PC-3 (cell line): Measurements from ENCODE around the gene TMCC3. TPM values are rescaled to one million over a fixed set of nuclear protein-coding genes. Genes with fewer than 3 reads are reported as not detected.
A peak's percentile ranks its signal among the peaks of the same experiment; 100 is the strongest.

Experiments used
- ATAC-seq: fragments of 200-7000 bp; cut with Tn5 transposase; 2 replicates; pipeline ENCODE4 v1.9.1; 2020; ENCODE audit warnings: mild to moderate bottlenecking, moderate library complexity
- BruUV-seq: library from RNA; stranded (reverse); fragments of 400-500 nt; replicated peaks from 2 replicates; lab custom pipeline; 2021; lab: Mats Ljungman, UMichigan
- CTCF ChIA-PET: fragments of 300-600 bp; sonication (Branson Sonifier 250); formaldehyde crosslinking; loops from one replicate; lab custom pipeline; 2022; ENCODE audit warnings: antibody characterized with exemption; lab: Charles Lee
- POLR2A ChIA-PET: fragments of 300-600 bp; sonication (Branson Sonifier 250); formaldehyde crosslinking; loops from one replicate; lab custom pipeline; 2022; ENCODE audit warnings: antibody characterized with exemption; ENCODE audit not compliant: unreplicated experiment; lab: Charles Lee
- DNase-seq: peaks from one replicate; pipeline ENCODE4 v3.0.0-alpha.2; 2015
- H2AFZ ChIP-seq: fragments of 300-600 bp; sonication (generic); 2 replicates; pipeline ENCODE4 v1.6.0; 2016; ENCODE audit warnings: antibody characterized with exemption, low read length
- H3F3A ChIP-seq: fragments of 300-600 bp; sonication (generic); one replicate; pipeline ENCODE4 v1.6.0; 2017; ENCODE audit warnings: antibody characterized with exemption, low read length, control low read depth, mild to moderate bottlenecking; ENCODE audit not compliant: unreplicated experiment
- H3K27ac ChIP-seq: fragments of 300-600 bp; sonication (generic); 2 replicates; pipeline ENCODE4 v1.5.1; 2016; ENCODE audit warnings: mild to moderate bottlenecking, low read length
- H3K27me3 ChIP-seq: fragments of 300-600 bp; sonication (generic); 2 replicates; pipeline ENCODE4 v1.6.1; 2016; ENCODE audit warnings: low read length, mixed read lengths
- H3K36me3 ChIP-seq: fragments of 300-600 bp; sonication (generic); 2 replicates; pipeline ENCODE4 v1.6.1; 2016; ENCODE audit warnings: low read depth, mixed run types, low read length, mixed read lengths
- H3K4me1 ChIP-seq: fragments of 300-600 bp; sonication (generic); 2 replicates; pipeline ENCODE4 v1.5.1; 2016; ENCODE audit warnings: low read length; ENCODE audit not compliant: insufficient read depth
- H3K4me2 ChIP-seq: fragments of 300-600 bp; sonication (generic); 2 replicates; pipeline ENCODE4 v1.6.0; 2016; ENCODE audit warnings: low read length
- H3K4me3 ChIP-seq: fragments of 300-600 bp; sonication (generic); 2 replicates; pipeline ENCODE4 v1.5.1; 2016; ENCODE audit warnings: mild to moderate bottlenecking, low read length, mixed read lengths
- H3K79me2 ChIP-seq: fragments of 300-600 bp; sonication (generic); 2 replicates; pipeline ENCODE4 v1.6.1; 2017; ENCODE audit warnings: low read length, mixed read lengths
- H3K9ac ChIP-seq: fragments of 300-600 bp; sonication (generic); 2 replicates; pipeline ENCODE4 v1.6.0; 2016; ENCODE audit warnings: mild to moderate bottlenecking, low read length
- H3K9me2 ChIP-seq: fragments of 300-600 bp; sonication (generic); replicated peaks from 2 replicates; pipeline ENCODE4 v1.6.1; 2016; ENCODE audit warnings: mixed run types, low read length, mixed read lengths
- H3K9me3 ChIP-seq: fragments of 300-600 bp; sonication (generic); 2 replicates; pipeline ENCODE4 v1.6.1; 2016; ENCODE audit warnings: low read length, mixed read lengths
- H4K20me1 ChIP-seq: fragments of 300-600 bp; sonication (generic); 2 replicates; pipeline ENCODE4 v1.6.1; 2016; ENCODE audit warnings: low read length, mixed read lengths
- EZH2 ChIP-seq: fragments of 300-600 bp; sonication (generic); IDR thresholded peaks from one replicate; pipeline ENCODE4 v1.6.1; 2017; ENCODE audit warnings: antibody characterized with exemption, mild to moderate bottlenecking, low read length; ENCODE audit not compliant: unreplicated experiment
- EZH2phosphoT487 ChIP-seq: fragments of 300-600 bp; sonication (generic); IDR thresholded peaks from 2 replicates; pipeline ENCODE4 v1.6.1; 2018; ENCODE audit warnings: mild to moderate bottlenecking, antibody characterized with exemption, low read length, borderline replicate concordance
- intact Hi-C: fragments of 100-400 bp; cut with micrococcal nuclease; formaldehyde crosslinking; loops from 2 replicates; pipeline ENCODE4 v1.9.0; 2023
- total RNA-seq: library from RNA; depleted of rRNA; stranded (reverse); fragments of >200 nt; gene quantifications from 2 replicates; pipeline ENCODE4 v1.2.3, GENCODE V29; 2014
- TF ChIP-seq, protein P1 (sequence below): fragments of 300-600 bp; sonication (generic); conservative IDR thresholded peaks from 2 replicates; pipeline ENCODE4 v1.5.1; 2017; ENCODE audit warnings: antibody characterized with exemption, low read depth, mild to moderate bottlenecking, low read length

The TMCC3 gene
- total RNA-seq, 1 experiment from 2014 or later = 6.5 TPM

DNA sequence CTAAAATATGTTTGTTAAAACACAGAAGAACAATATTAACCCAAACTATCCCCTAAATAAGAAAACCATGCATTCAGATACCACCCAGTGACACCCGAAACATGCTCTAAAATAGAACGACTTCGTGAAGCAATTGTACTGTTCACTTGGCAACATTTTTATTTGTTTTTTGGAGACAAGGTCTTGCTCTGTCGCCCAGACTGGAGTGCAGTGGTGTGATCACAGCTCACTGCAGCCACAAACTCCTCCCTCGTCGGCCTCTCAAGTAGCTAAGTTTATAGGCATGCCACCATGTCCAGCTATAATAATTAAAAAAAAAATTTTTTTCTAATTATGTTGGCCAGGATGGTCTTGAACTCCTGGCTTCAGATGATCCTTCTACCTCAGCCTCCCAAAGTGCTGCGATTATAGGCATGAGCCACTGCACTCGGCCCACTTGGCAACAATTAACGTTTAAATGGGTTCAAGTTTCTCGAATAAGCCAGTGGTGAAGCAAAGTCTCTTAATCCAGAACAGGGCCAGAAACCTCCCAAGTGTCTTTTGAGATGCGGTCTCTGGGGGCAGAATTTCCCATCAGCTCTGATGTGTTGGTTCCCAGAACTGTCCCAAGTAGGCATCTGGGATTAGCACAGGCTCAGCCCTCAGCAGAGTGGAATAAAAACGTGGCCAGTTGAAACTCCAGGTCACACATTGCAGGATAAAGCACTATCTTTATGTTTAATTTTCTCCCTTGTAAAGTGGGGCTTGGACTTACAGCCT lies 74.5 kb downstream of the TMCC3 start:
- Histone ChIP-seq H4K20me1 (no peaks in the 10 kb centered on the region), H3K27ac (no peak overlapping the region), H3K79me2 (no peaks in the 10 kb centered on the region), H3K27me3 (no peaks in the 10 kb centered on the region), H2AFZ (no peak overlapping the region), H3K4me2 (no peak overlapping the region), H3K4me3 (no peak overlapping the region), H3K9me3 (no peaks in the 10 kb centered on the region), H3F3A (no peaks in the 10 kb centered on the region), H3K9me2 (no peaks in the 10 kb centered on the region), H3K9ac (no peak overlapping the region), H3K36me3 (no peaks in the 10 kb centered on the region), H3K4me1 (peaks cover 13% of the 10 kb centered on the region)
- no peak for DNase-seq
- POLR2A ChIA-PET = no interaction called here
- ATAC-seq = no peak
- CTCF ChIA-PET = no interaction called here
- no TSS peak for BruUV-seq
- TF ChIP-seq EZH2 = no peak
- TF ChIP-seq EZH2phosphoT487 = no peak
- TF ChIP-seq, protein P1, sequence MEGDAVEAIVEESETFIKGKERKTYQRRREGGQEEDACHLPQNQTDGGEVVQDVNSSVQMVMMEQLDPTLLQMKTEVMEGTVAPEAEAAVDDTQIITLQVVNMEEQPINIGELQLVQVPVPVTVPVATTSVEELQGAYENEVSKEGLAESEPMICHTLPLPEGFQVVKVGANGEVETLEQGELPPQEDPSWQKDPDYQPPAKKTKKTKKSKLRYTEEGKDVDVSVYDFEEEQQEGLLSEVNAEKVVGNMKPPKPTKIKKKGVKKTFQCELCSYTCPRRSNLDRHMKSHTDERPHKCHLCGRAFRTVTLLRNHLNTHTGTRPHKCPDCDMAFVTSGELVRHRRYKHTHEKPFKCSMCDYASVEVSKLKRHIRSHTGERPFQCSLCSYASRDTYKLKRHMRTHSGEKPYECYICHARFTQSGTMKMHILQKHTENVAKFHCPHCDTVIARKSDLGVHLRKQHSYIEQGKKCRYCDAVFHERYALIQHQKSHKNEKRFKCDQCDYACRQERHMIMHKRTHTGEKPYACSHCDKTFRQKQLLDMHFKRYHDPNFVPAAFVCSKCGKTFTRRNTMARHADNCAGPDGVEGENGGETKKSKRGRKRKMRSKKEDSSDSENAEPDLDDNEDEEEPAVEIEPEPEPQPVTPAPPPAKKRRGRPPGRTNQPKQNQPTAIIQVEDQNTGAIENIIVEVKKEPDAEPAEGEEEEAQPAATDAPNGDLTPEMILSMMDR = no peak
- intact Hi-C loops = no loop called here

DNA sequence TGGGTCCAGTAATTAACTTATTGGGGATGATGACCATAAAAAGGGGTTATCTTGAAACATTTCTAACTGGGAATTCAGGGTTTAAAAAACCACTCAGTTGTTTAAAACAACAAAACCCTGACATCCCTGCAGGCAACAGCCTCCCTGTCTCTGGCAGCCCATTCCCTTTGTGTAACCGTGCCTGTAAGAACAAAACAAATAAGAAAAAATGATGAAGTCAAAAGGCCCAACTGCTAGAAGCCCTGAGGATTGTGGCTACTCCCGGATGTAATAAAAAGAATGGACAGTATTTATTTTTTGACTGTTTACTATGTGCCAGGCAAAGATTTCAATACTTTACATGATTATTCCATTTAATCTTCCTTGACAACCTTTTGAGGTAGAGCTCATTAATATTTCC lies 75.3 kb downstream of the TMCC3 start:
- Histone ChIP-seq H2AFZ (no peak overlapping the region), H3K9me3 (no peaks in the 10 kb centered on the region), H3K9me2 (no peaks in the 10 kb centered on the region), H3K27ac (no peak overlapping the region), H3F3A (no peaks in the 10 kb centered on the region), H3K9ac (no peak overlapping the region), H3K27me3 (no peaks in the 10 kb centered on the region), H3K4me3 (no peak overlapping the region), H3K36me3 (no peaks in the 10 kb centered on the region), H3K79me2 (no peaks in the 10 kb centered on the region), H3K4me1 (peaks cover 21% of the 10 kb centered on the region), H3K4me2 (no peak overlapping the region), H4K20me1 (no peaks in the 10 kb centered on the region)
- intact Hi-C loops = no loop called here
- CTCF ChIA-PET = no interaction called here
- no TSS peak for BruUV-seq
- TF ChIP-seq, protein P1 = no peak
- TF ChIP-seq EZH2 = no peak
- no peak for TF ChIP-seq EZH2phosphoT487
- ATAC-seq (no peak), DNase-seq (no peak)
- POLR2A ChIA-PET = no interaction called here

DNA sequence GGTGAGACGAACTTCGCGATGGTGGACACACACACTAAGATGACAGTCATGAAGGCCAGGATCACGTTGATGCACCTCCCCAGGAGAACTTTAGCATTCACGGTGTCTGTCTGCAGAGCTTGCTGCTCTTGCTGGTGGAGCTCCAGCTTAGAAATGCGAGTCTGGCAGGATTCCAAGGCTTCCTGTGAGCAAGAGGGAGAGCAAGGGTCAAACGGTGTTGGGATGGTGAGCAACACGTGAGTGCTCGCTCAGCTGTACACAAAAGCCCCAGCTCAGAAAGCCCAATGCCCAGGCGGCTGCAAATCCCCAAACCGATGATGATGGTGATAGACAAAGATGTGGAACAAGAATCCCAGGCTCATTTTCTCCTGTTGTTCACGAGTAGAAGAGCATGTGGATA lies 78.8 kb downstream of the TMCC3 start:
- CTCF ChIA-PET = interaction anchor here (0.6 kb wide), 1 partner anchor 527 kb away, joined by 6 read pairs; no protein-coding TSS in a partner anchor
- H3K9ac ChIP-seq = no peak overlapping the region
- TF ChIP-seq EZH2phosphoT487 (no peak), EZH2 (no peak)
- TF ChIP-seq, protein P1 = no peak
- no peaks in the 10 kb centered on the region for H3K79me2 ChIP-seq
- H3K9me2 ChIP-seq = no peaks in the 10 kb centered on the region
- ATAC-seq = peak; percentile 59
- DNase-seq = peak; percentile 96
- H2AFZ ChIP-seq = 0 out of 2 replicates have a peak overlapping the region, but pooled peaks have one; percentile 19
- H3K4me3 ChIP-seq = no peak overlapping the region
- peaks cover 6% of the 10 kb centered on the region for H3K36me3 ChIP-seq
- intact Hi-C loops = loop anchor here (2.0 kb wide), 1 partner anchor 15 kb away; no protein-coding TSS in a partner anchor
- H3K27ac ChIP-seq = peak overlapping the region; percentile 25
- no TSS peak for BruUV-seq
- no peaks in the 10 kb centered on the region for H3K9me3 ChIP-seq
- H3F3A ChIP-seq = no peaks in the 10 kb centered on the region
- peak overlapping the region; percentile 56 for H3K4me2 ChIP-seq
- peaks cover 32% of the 10 kb centered on the region for H3K4me1 ChIP-seq
- no peaks in the 10 kb centered on the region for H3K27me3 ChIP-seq
- POLR2A ChIA-PET = no interaction called here
- no peaks in the 10 kb centered on the region for H4K20me1 ChIP-seq
